Measurements from ENCODE around the gene TRIP12. TPM values are rescaled to one million over a fixed set of nuclear protein-coding genes. Genes with fewer than 3 reads are reported as not detected.
"Not testable (repeated sequence)": the region's sequence is repeated elsewhere in the genome, so short reads cannot be mapped to it uniquely, and the experiment has no call there.

Gene TRIP12
- total and polyA plus RNA-seq, 2 of the 13 experiments (the other 11 are each of a cell fraction or from before 2014, with no cell fraction given) = 72.1 to 153 TPM

- H2AFZ ChIP-seq (ENCODE audit: low read length); FAIRE-seq; DNase-seq (ENCODE audit: low spot score); H3K4me3 ChIP-seq (replicated peaks in 1 of 3; ENCODE audit: insufficient read depth in 1 of 3, low read depth in 2 of 3, low read length in 3 of 3); in situ Hi-C loops (cut with HindIII; ENCODE audit: extremely low pct_ligation_motif_present, low pct_unique_long_range_greater_than_20kb); intact Hi-C loops (cut with micrococcal nuclease; ENCODE audit: unreplicated experiment); H3K9ac ChIP-seq (ENCODE audit: insufficient read depth, low read depth, low read length); H3K4me1 ChIP-seq (ENCODE audit: insufficient read depth, low read length); H3K9me3 ChIP-seq (ENCODE audit: low read length); H3K79me2 ChIP-seq (ENCODE audit: insufficient read depth, low read length); POLR2A ChIA-PET; H3K4me2 ChIP-seq (ENCODE audit: low read depth, low read length); CTCF ChIA-PET (ENCODE audit: low intra/inter-chr PET ratio, low total read pairs); H4K20me1 ChIP-seq (ENCODE audit: insufficient read depth, low read length); ATAC-seq; BruUV-seq (replicated peaks); H3K27ac ChIP-seq (ENCODE audit: extremely low read length, insufficient read depth, low read length); H3K27me3 ChIP-seq (ENCODE audit: control insufficient read depth in 1 of 2, insufficient read depth in 2 of 2, low read length in 2 of 2): not testable (repeated sequence)
- 99% methylated on average over 11 of the region's 11 CpGs for WGBS (ENCODE audit: low lambda C conversion rate)
- H3K36me3 ChIP-seq (replicated peaks in 1 of 2; ENCODE audit: control insufficient read depth in 1 of 2, insufficient read depth in 2 of 2, low read length in 2 of 2) = peaks cover 20 to 81% of the 10 kb centered on the region in 2 experiments
These were observed 135.5 kb downstream of the TRIP12 start for GRCh38 chr2:229786289-229786688.

GRCh38 chr2:229784791-229785190 is 137.0 kb downstream of the TRIP12 start:
- ChIA-PET POLR2A (no interaction called here), CTCF (ENCODE audit: low intra/inter-chr PET ratio, low total read pairs) (no interaction called here)
- Histone ChIP-seq H4K20me1 (ENCODE audit: insufficient read depth, low read length) (peaks cover 6% of the 10 kb centered on the region; the same call in 1 of the 2 replicates), H3K9ac (ENCODE audit: insufficient read depth, low read depth, low read length) (no peak overlapping the region), H3K4me1 (ENCODE audit: insufficient read depth, low read length) (no peaks in the 10 kb centered on the region), H3K79me2 (ENCODE audit: insufficient read depth, low read length) (no peaks in the 10 kb centered on the region), H3K4me3 (replicated peaks in 1 of 3; ENCODE audit: insufficient read depth in 1 of 3, low read depth in 2 of 3, low read length in 3 of 3) (no peak overlapping the region), H3K36me3 (replicated peaks in 1 of 2; ENCODE audit: control insufficient read depth in 1 of 2, insufficient read depth in 2 of 2, low read length in 2 of 2) (peaks cover 17 to 76% of the 10 kb centered on the region in 2 experiments), H3K4me2 (ENCODE audit: low read depth, low read length) (no peak overlapping the region), H3K9me3 (ENCODE audit: low read length) (no peaks in the 10 kb centered on the region), H3K27me3 (ENCODE audit: control insufficient read depth in 1 of 2, insufficient read depth in 2 of 2, low read length in 2 of 2) (no peaks in the 10 kb centered on the region), H2AFZ (ENCODE audit: low read length) (no peak overlapping the region), H3K27ac (ENCODE audit: extremely low read length, insufficient read depth, low read length) (no peak overlapping the region)
- FAIRE-seq = no peak
- DNase-seq (ENCODE audit: low spot score) = no peak
- BruUV-seq (replicated peaks) = no TSS peak
- intact Hi-C loops (cut with micrococcal nuclease; ENCODE audit: unreplicated experiment) = no loop called here
- no peak for ATAC-seq
- over 99% methylated on average over 2 of the region's 2 CpGs for WGBS (ENCODE audit: low lambda C conversion rate)
- in situ Hi-C loops (cut with HindIII; ENCODE audit: extremely low pct_ligation_motif_present, low pct_unique_long_range_greater_than_20kb) = no loop called here
- TF ChIP-seq ZBED4 (CRISPR knock-in tag; IDR thresholded peaks at IDR 0.05; ENCODE audit: borderline replicate concordance) (no peak), MTA3 (CRISPR knock-in tag; IDR thresholded peaks at IDR 0.05) (no peak), ZNF496 (CRISPR knock-in tag; IDR thresholded peaks at IDR 0.05; ENCODE audit: insufficient replicate concordance) (no peak), NFATC3 (CRISPR knock-in tag; IDR thresholded peaks at IDR 0.05) (no peak), HMGXB4 (CRISPR knock-in tag; IDR thresholded peaks at IDR 0.05; ENCODE audit: borderline replicate concordance in 1 of 2, low read depth in 1 of 2) (no peak), HCFC1 (IDR thresholded peaks at IDR 0.05; ENCODE audit: low read depth, low read length) (no peak), ZNF567 (CRISPR knock-in tag; IDR thresholded peaks at IDR 0.05; ENCODE audit: borderline replicate concordance) (no peak), HDAC6 (IDR thresholded peaks at IDR 0.05; ENCODE audit: low read depth, low read length) (no peak), IKZF4 (CRISPR knock-in tag; IDR thresholded peaks at IDR 0.05; ENCODE audit: borderline replicate concordance, low read depth, not compliant biosample characterization) (no peak), CC2D1A (CRISPR knock-in tag; IDR thresholded peaks at IDR 0.05) (no peak), ZNF777 (CRISPR knock-in tag; IDR thresholded peaks at IDR 0.05) (no peak), TARDBP (CRISPR knock-in tag; IDR thresholded peaks at IDR 0.05) (no peak)
